A673 (cell line): ENCODE measurements around the gene MED27.

ENCODE experiments used
- EZH2 ChIP-seq: fragments of 200-600 bp; sonication (generic); IDR thresholded peaks from 2 replicates; pipeline ENCODE4 v1.6.1; 2017; ENCODE audit warnings: borderline replicate concordance, low read depth, mild to moderate bottlenecking, mixed read lengths, antibody characterized with exemption, low read length; ENCODE audit not compliant: poor library complexity, severe bottlenecking
- TF ChIP-seq, protein P1 (sequence below): fragments of 300-800, 200-600 bp; sonication (generic); conservative IDR thresholded peaks from 2 replicates; pipeline ENCODE4 v1.5.1; 2017; ENCODE audit warnings: low read depth, mild to moderate bottlenecking, antibody characterized with exemption, low read length, moderate library complexity, mixed read lengths

DNA sequence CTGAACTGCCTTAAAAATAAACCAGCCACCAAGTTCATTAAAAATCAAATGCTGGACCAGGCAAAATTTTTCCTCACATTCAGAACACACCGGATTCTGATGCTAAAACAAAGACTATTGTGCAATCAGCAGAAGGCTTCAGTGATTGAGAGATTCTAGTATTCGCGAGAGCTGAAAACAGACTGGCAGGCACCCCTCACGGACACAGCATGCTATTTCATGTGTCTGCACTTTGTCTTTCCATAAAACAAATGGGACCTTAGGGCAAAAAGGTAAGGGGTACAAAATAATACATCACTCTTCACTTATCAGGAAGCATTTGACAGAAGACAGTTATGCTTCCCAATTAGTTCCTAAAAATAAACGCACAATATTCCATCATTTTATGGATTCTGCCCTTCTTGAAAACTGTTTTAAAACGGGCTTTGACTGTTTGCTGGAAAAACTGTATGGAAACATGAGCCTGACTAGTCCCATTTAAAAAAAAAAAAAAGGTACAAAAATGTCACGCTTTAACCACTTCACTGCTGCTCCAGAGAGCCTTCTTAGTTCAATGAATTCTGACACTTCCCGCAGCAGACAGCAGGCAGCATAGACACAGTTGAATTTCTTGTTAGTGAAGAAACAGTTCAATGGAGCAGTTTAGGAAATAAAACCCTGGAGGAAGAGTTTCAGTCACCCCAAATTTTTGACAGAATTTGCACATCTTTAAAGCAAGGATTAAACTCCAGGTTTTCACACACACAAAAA lies 99.2 kb downstream of the MED27 start:
- TF ChIP-seq EZH2, result no peak
- TF ChIP-seq, protein P1, sequence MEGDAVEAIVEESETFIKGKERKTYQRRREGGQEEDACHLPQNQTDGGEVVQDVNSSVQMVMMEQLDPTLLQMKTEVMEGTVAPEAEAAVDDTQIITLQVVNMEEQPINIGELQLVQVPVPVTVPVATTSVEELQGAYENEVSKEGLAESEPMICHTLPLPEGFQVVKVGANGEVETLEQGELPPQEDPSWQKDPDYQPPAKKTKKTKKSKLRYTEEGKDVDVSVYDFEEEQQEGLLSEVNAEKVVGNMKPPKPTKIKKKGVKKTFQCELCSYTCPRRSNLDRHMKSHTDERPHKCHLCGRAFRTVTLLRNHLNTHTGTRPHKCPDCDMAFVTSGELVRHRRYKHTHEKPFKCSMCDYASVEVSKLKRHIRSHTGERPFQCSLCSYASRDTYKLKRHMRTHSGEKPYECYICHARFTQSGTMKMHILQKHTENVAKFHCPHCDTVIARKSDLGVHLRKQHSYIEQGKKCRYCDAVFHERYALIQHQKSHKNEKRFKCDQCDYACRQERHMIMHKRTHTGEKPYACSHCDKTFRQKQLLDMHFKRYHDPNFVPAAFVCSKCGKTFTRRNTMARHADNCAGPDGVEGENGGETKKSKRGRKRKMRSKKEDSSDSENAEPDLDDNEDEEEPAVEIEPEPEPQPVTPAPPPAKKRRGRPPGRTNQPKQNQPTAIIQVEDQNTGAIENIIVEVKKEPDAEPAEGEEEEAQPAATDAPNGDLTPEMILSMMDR, result no peak
